Spleen (tissue), 11 donors: ENCODE data around the gene MYO5B. TPM values are rescaled to one million over a fixed set of nuclear protein-coding genes. Genes with fewer than 3 reads are reported as not detected.

Experiments used
- DNase-seq: peaks from one replicate; pipeline ENCODE4 v3.0.0-alpha.2; 2020
- H3K27ac ChIP-seq, 8 donors: fragments of 200-600 bp; sonication (generic) in 7 of 8; 1 replicate in 4 of 8; 2 replicates in 4 of 8; pipeline versions ENCODE4 v1.5.0 to v1.8.0; 2016 to 2021; ENCODE audit warnings: inconsistent platforms in 4 of 8, mild to moderate bottlenecking in 4 of 8, moderate library complexity in 1 of 8
- H3K27me3 ChIP-seq, 7 donors: fragments of 200-600 bp; sonication (generic) in 6 of 7; replicated peaks in 1 of 7; 1 replicate in 4 of 7; 2 replicates in 3 of 7; pipeline versions ENCODE4 v1.5.0 to v1.8.0; 2016 to 2021; ENCODE audit warnings: inconsistent platforms in 3 of 7, mild to moderate bottlenecking in 1 of 7
- H3K36me3 ChIP-seq, 6 donors: fragments of 200-600 bp; sonication (generic) in 5 of 6; 1 replicate in 4 of 6; 2 replicates in 2 of 6; pipeline versions ENCODE4 v1.5.0 to v1.8.0; 2016 to 2021; ENCODE audit warnings: inconsistent platforms in 2 of 6
- H3K4me1 ChIP-seq, 6 donors: fragments of 200-600 bp; sonication (generic) in 5 of 6; 1 replicate in 3 of 6; 2 replicates in 3 of 6; pipeline versions ENCODE4 v1.5.0 to v1.8.0; 2016 to 2021; ENCODE audit warnings: inconsistent platforms in 3 of 6
- H3K4me3 ChIP-seq, 8 donors: fragments of 200-600 bp; sonication (generic) in 7 of 8; 1 replicate in 4 of 8; 2 replicates in 4 of 8; pipeline versions ENCODE4 v1.5.0 to v1.8.0; 2016 to 2021; ENCODE audit warnings: inconsistent platforms in 4 of 8, mild to moderate bottlenecking in 4 of 8, moderate library complexity in 2 of 8
- H3K9me3 ChIP-seq, 8 donors: fragments of 200-600 bp; sonication (generic) in 7 of 8; 1 replicate in 4 of 8; 2 replicates in 4 of 8; pipeline versions ENCODE4 v1.5.0 to v1.8.0; 2016 to 2021; ENCODE audit warnings: inconsistent platforms in 4 of 8
- CTCF ChIP-seq, 11 experiments: fragments of 200-600 bp in 7 of 11; fragments of 450-650 bp in 4 of 11; sonication (generic) in 4 of 11; IDR thresholded peaks in 8 of 11; conservative IDR thresholded peaks in 3 of 11; 1 replicate in 7 of 11; 2 replicates in 4 of 11; pipeline versions ENCODE4 v1.4.0 to v1.8.0; 2016 to 2021; ENCODE audit warnings: antibody characterized with exemption in 11 of 11, inconsistent platforms in 4 of 11, mild to moderate bottlenecking in 1 of 11
- POLR2A ChIP-seq, 3 donors: fragments of 450-650 bp; IDR thresholded peaks; one replicate each; pipeline ENCODE4 v1.5.1; 2017; ENCODE audit warnings: antibody characterized with exemption in 3 of 3, mild to moderate bottlenecking in 1 of 3
- POLR2AphosphoS5 ChIP-seq, 3 donors: sonication (generic); formaldehyde crosslinking; IDR thresholded peaks; one replicate each; pipeline ENCODE4 v1.5.1; 2017; ENCODE audit warnings: antibody characterized with exemption in 3 of 3
- WGBS, 5 donors: extraction: QIAGEN DNeasy Blood & Tissue Kit in 3 of 5; methylation state at CpG; one replicate each; pipeline versions ENCODE4 v1.1.5 to v1.1.7; 2013 to 2018; 5-methylcytosine and 5-hydroxymethylcytosine counted together
- intact Hi-C: fragments of 100-400 bp; cut with DNase I; formaldehyde crosslinking; loops from one replicate; pipeline ENCODE4 v1.15.0; 2023; ENCODE audit warnings: low total_unique reads
- polyA plus RNA-seq, 3 donors: library from polyadenylated mRNA; stranded (reverse); fragments of 200-250 nt; gene quantifications; one replicate each; pipeline ENCODE4 v1.2.1, GENCODE V29; 2013
- total RNA-seq, 7 donors: library from RNA; depleted of rRNA in 3 of 7; stranded (reverse); fragments of >200 nt in 3 of 7; fragmentation: NEBNext Ultra II Directional in 4 of 7; extraction: Animal tissue kit (Norgen Biotek cat#: 25700) in 4 of 7; gene quantifications; one replicate each; pipeline versions ENCODE4 v1.1.0 to v1.2.1, GENCODE V29; 2016 to 2021
- donor health status: healthy with polysubstance abuse.
- donor health status: DM: no; HTN: no; CAD: no; lungs with moderate emphysema.
- donor health status: DM: no; HTN: no; CAD: no.
- donor health status: Bipolar disorder and iron deficiency.
- donor health status: healthy.
- donor health status: DM: no; HTN: no; CAD: no.
- donor health status: DM: yes; HTN: yes; CAD: no.

MYO5B gene
- total and polyA plus RNA-seq, 10 donors, result 0.74 to 6.0 (median 2.4) TPM

- H3K27ac ChIP-seq, result no peak overlapping the region
- H3K27me3 ChIP-seq, result peaks cover 0 to 29% (median 3%) of the 10 kb centered on the region in 7 donors
- H3K9me3 ChIP-seq, result peaks cover 0 to 7% (median 0%) of the 10 kb centered on the region in 8 donors
- WGBS, 5 donors, result 47 to 81% (median 70%) methylated on average over 2 of the region's 2 CpGs
- no peak overlapping the region for H3K4me3 ChIP-seq
- H3K4me1 ChIP-seq, result no peaks in the 10 kb centered on the region
- no peak for DNase-seq
- H3K36me3 ChIP-seq, result no peaks in the 10 kb centered on the region
- TF ChIP-seq CTCF (IDR thresholded peaks at IDR 0.05 in 8 of 11, conservative IDR thresholded peaks at IDR 0.05 in 3 of 11), result no peak
- no peak for TF ChIP-seq POLR2AphosphoS5 (IDR thresholded peaks at IDR 0.05)
- TF ChIP-seq POLR2A (IDR thresholded peaks at IDR 0.05), result no peak
- intact Hi-C loops, result no loop called here
These were observed 270.5 kb downstream of the MYO5B start for GRCh38 chr18:49924293-49924983.

- no peaks in the 10 kb centered on the region for H3K36me3 ChIP-seq
- DNase-seq, result no peak
- WGBS, 5 donors, result 76 to 85% (median 83%) methylated on average over 2 of the region's 2 CpGs
- TF ChIP-seq POLR2A (IDR thresholded peaks at IDR 0.05) (no peak), CTCF (IDR thresholded peaks at IDR 0.05 in 8 of 11, conservative IDR thresholded peaks at IDR 0.05 in 3 of 11) (no peak), POLR2AphosphoS5 (IDR thresholded peaks at IDR 0.05) (no peak)
- H3K27me3 ChIP-seq, result peaks cover 0 to 42% (median 5%) of the 10 kb centered on the region in 7 donors
- no peak overlapping the region for H3K27ac ChIP-seq
- no peak overlapping the region for H3K4me3 ChIP-seq
- intact Hi-C loops, result no loop called here
- peaks cover 0 to 7% (median 0%) of the 10 kb centered on the region in 8 donors for H3K9me3 ChIP-seq
- no peaks in the 10 kb centered on the region for H3K4me1 ChIP-seq
These were observed 272.7 kb downstream of the MYO5B start for GRCh38 chr18:49922228-49922627.

- Histone ChIP-seq H3K4me3 (no peak overlapping the region), H3K27ac (no peak overlapping the region), H3K4me1 (peaks cover 0 to 5% (median 0%) of the 10 kb centered on the region in 6 donors), H3K36me3 (no peaks in the 10 kb centered on the region), H3K9me3 (peaks cover 0 to 7% (median 0%) of the 10 kb centered on the region in 8 donors), H3K27me3 (peaks cover 0 to 47% (median 6%) of the 10 kb centered on the region in 7 donors)
- 43 to 52% (median 48%) methylated on average over 12 of the region's 12 CpGs for WGBS, 5 donors
- TF ChIP-seq CTCF (IDR thresholded peaks at IDR 0.05 in 8 of 11, conservative IDR thresholded peaks at IDR 0.05 in 3 of 11) (no peak), POLR2AphosphoS5 (IDR thresholded peaks at IDR 0.05) (no peak), POLR2A (IDR thresholded peaks at IDR 0.05) (no peak)
- no peak for DNase-seq
- intact Hi-C loops, result no loop called here
These were observed 273.5 kb downstream of the MYO5B start for GRCh38 chr18:49921318-49921985.

- 20 to 34% (median 23%) methylated on average over 6 of the region's 6 CpGs for WGBS, 5 donors
- no peak overlapping the region for H3K4me3 ChIP-seq
- peaks cover 0 to 12% (median 0%) of the 10 kb centered on the region in 6 donors for H3K4me1 ChIP-seq
- intact Hi-C loops, result no loop called here
- no peaks in the 10 kb centered on the region for H3K36me3 ChIP-seq
- H3K27me3 ChIP-seq, result peaks cover 0 to 46% (median 6%) of the 10 kb centered on the region in 7 donors
- peaks cover 0 to 7% (median 0%) of the 10 kb centered on the region in 8 donors for H3K9me3 ChIP-seq
- no peak for DNase-seq
- no peak overlapping the region for H3K27ac ChIP-seq
- no peak for TF ChIP-seq CTCF (IDR thresholded peaks at IDR 0.05 in 8 of 11, conservative IDR thresholded peaks at IDR 0.05 in 3 of 11)
- no peak for TF ChIP-seq POLR2AphosphoS5 (IDR thresholded peaks at IDR 0.05)
- TF ChIP-seq POLR2A (IDR thresholded peaks at IDR 0.05), result no peak
These were observed 274.2 kb downstream of the MYO5B start for GRCh38 chr18:49920731-49921130.
